Fibroblast of skin of left biceps (primary cell): ENCODE measurements around the gene EVI5.

Experiments used
- DNase-seq, 2 experiments: peaks; one replicate each; pipeline ENCODE4 v3.0.0-alpha.2; 2013; ENCODE audit warnings: low read depth in 2 of 2

The EVI5 gene

GRCh38 chr1:92516574-92516973 is 268.3 kb downstream of the EVI5 start:
- no peak for DNase-seq

DNA sequence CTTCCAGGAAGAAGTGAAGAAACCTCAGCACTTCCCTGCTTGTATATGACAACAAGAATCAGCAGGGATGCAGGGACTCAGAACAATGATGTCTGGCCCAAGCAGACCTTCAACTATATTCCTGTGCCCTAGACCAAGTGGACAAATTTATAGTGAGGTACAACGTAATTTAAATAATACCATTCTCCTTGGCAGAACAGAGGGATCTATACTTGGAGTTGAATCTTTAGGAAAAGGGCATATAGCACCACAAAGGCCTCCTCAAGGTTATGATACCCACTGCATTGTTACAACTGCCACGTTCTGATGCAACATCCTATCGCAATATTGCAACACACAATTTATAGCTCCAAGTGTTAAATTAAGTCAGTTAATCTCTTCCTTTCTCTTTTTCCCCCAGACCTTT is 269.1 kb downstream of the EVI5 start:
- DNase-seq: no peak

DNA sequence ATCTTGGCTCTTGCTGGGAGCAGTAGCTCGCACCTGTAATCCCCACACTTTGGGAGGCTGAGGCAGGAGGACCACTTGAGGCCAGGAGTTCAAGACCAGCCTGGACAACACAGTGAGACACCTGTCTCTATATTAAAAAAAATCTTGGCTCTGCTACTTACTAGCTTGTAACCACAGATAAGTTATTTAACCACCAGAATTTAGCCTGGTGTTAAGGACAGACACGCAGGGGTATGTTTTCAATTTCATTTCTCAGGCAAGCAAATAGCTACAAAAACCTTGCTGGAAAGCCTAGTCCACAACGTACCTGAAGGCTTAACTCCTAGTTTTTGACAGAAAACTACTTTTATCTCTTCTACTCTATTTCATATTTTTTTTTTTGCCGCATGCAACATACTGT is 273.4 kb downstream of the EVI5 start:
- no peak for DNase-seq

GRCh38 chr1:92509619-92510018 is 275.3 kb downstream of the EVI5 start:
- no peak for DNase-seq

GRCh38 chr1:92505015-92505692 is 279.8 kb downstream of the EVI5 start:
- DNase-seq: no peak

GRCh38 chr1:92504291-92505014 is 280.5 kb downstream of the EVI5 start:
- DNase-seq: no peak

- DNase-seq: no peak
Measured at GRCh38 chr1:92503926-92504285, 281.0 kb downstream of the EVI5 start.

DNA sequence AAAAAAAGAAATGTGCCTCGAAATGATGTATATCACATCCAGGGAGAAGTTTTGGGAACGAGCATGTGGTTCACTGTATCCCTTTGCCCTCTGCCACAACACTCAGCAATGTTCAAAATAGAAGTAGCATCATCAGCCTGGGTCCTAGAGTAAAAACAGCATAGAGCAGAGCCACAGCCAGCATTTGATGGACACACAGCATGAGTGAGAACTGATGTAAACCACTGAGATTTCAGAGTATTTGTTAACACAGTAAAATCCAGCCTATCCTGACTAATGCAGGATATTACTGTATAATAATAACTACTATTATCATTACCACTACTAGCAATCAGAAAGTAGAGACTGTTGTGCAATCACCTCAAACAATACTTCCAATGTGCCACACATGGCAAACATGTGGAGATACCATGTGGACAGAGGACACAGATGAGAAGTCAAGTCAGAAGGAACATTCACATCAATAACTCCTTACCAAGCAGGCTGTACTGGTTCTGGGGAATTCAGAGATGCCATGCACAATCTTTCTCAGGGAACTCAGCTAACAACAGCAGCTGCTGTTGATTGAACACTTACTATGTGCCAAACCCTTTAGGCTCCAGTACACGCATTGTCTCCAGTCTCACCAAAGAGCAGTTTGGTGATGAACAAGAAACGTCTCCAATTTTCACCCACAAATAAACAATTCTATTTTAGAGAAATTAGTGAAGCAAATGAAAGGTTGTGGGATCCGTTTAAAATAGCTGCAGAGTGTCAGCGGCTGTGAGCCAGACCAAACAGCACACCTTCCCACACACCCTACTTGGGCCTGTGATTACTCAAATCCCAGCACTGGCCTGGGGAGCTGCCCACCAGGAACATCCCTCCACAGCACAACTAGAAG is 281.6 kb downstream of the EVI5 start:
- no peak for DNase-seq

- DNase-seq: peak; percentile 17 to 20
Measured at GRCh38 chr1:92502247-92502646, 282.7 kb downstream of the EVI5 start.

GRCh38 chr1:92500552-92500951 is 284.4 kb downstream of the EVI5 start:
- no peak for DNase-seq

DNA sequence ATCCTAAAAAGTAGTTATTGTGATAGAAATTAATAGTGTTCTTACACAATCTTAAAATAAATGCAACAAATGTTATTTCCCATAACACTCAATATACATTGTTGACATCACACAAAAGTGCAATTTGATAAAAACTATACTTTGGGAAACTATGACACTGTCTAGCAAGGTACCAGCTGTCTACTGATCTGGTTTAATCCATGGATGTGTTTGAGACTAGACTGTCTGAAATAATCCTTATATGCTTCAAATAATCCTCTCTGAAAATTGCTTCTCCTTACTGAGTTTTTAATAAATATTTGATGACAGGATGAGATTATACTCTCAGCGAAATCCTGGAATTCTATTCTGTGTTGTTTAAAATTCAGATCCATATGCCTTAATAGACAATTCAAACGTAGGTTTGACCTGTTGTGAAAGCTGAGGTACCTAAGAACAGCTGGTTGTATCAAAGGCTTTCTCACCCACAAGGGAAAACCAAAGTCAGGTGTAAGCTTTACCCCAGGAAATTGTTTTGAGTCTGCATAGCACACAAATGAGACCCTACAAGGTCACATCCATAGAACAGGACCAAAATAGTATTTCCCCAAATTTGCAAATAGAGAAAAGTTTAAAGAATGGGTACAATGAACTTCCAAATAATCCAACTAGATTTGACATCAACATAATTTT is 289.4 kb downstream of the EVI5 start:
- no peak for DNase-seq

DNA sequence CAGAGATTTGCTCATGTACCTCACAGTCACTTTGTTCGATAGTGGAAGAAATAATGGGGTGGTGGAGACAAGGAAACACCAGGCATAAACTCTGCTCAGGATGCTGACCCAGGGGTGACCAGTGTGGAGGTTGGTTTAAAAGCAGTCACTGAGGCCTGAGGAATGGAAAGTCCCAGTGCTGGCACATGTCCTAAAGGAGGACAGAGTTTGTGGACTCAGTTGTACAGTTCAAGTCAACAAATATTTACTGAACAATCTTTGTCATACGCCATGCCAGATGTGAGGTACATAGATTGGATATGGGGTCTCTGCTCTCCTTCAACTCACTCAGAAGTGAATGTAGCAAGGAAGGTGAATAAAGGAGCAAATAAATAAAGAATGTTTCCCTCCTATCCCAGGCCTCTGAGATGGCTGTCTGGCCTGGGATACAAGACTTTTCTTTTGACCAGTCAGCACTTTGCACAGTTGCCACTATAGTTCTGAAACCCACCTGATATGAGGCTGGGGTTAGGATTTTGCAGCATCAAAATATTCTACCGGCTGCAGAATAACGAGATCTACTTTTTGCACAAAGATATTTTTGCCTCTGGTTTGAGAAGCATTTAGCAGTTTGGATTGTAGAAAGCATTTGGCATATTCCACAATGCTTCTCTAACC is 290.3 kb downstream of the EVI5 start:
- no peak for DNase-seq

DNA sequence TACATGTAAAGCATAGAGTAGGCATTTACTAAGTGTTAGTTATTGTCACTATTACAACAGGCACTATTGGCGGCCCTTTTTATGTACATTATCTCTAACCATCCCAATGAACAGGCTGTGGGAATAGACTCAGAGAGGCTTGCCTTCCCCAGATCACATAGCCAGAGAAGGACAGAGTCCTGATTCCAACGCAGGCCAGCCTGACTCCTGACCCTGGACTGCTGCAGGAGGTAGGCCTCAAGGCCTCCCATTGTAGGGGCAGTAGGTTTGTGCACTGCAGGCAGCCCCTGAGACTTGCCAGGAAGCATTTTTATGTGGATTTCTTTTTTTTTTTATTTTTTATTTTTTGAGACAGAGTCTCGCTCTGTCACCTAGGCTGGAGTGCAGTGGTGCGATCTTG is 291.8 kb downstream of the EVI5 start:
- no peak for DNase-seq

DNA sequence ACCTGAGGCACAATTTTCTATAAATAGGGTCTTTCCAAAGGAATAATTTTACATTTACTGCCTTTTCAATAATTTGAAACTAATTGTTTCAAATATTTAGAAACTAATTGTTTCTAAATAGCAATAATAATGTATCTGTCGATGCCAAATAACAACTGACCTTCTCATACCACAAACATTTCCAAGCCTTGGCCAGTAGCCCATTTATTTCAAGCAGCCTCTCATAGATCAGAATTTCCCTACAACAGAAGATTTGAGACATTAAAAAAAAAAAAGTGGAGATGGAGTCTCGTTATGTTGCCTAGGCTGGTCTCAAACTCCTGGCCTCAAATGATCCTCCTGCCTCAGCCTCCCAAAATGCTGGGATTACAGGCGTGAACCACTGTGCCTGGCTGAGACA is 296.1 kb downstream of the EVI5 start:
- DNase-seq: no peak

- DNase-seq: no peak
Measured at GRCh38 chr1:92488416-92488815, 296.5 kb downstream of the EVI5 start.

DNA sequence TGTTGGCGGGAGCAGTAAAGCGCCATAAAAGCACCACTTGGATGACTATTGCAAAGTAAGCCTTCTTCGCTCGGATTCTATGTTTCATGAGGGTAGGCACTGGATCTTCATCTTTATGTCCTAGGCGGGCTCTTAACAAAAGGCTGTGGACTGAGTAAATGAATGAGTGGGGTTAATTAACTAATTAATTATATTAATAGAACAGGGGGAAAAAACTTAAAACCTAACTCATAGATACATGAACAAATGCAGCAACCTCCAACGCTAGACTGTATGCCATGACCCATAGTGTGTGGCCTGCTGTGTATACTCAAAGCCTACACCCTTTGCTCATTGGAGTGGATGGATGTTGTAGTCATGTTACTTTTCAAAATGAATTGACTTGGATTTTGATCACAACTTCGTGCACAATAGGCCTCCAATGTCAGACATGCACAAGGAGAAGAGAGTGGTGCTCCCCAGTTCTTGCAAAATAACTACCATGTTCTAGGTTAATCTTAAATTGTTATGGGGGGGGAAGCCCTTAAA is 297.8 kb downstream of the EVI5 start:
- no peak for DNase-seq

DNA sequence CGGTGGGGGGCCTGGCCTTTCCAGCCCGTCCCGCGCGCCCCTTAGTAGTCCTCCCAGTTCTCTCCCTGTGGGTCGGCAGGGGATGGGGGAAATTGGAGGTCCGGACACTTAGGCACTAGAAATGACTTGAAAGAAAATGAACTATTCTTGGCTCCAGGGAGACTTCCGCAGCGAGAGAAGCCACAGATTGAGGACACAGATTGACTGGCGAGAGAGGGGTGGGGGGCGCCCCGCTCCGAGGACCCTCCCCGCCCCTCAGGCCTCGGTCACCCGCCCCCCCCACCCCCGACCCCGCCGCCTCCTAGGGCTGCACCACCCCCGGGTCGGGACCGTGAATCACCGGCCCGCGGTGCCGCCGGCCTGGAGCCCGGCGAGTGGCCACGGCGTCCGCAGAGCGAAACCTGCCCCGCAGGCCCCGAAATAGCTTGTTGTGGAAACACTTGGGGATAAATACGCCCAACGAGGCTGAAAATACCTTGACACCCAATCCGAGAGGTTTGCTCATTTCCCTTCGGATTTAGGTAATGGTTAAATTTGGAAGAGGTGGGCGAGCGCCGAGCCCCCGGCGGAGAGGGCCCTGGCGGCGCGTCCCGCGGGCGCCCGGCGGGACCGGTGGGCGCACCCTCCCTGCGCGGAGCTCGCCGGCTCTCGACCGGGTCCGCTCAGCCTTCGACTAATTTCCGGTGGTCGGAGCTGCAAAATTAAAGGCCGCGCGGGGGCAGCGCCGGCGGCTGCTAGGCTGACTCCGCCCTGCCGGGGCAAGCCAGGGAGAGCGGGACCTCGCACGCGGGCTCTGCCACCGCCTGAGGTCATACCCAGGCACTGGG is 298.4 kb downstream of the EVI5 start, which contains the start of gene GFI1:
GFI1 (minus strand) TSS at position 675 of the 827 bp plus-strand sequence. CDS start 3,438 bp downstream, outside the sequence.
- no peak for DNase-seq

DNA sequence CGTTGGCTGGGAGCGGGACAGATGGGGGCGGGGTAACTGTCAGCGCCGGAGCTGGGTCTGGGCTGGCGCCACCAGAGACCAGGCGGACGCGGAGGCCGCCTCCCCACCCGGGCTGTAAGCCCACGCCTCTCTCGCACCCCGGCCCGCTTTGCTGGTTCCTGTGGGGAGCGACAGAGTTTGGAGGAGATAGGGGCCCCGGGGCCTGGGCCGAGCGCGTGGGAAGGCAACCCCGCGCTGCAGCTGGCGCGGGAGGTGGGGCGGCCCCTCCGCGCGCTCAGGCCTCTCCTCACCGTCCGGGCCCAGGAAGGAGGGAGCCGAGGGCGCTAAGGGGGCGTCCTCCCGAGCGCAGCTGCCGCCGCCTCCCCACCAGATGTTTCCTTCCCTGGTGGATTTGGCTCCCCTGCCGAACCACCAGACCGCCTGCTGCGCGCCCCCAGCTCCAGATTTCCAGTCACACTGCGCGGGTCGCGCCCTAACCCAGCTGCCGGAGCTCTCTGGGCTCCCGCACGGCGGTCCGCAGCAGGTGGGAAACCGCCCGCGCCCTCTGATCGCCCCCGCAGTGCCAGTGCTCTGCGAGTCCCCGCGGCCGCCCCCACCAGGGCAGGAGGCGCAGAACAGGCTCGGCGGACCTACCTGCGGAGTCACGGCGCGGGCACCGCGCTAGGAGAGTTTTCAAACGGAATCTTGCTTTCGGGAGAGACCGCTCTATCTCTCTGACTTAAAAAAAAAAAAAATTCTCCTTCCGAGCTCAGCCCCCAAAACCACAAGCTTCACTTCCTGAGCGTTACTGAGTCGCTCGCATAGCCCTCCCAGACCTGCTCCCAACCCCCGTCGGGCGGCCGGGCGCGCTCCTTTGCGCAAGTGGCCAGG is 299.3 kb downstream of the EVI5 start:
- no peak for DNase-seq
